GM19023 (cell line): ENCODE measurements around the gene MAGI3.

Experiments
- ATAC-seq: cut with Tn5 transposase; IDR thresholded peaks from one replicate; pipeline ENCODE4 v1.9.1; 2021; ENCODE audit warnings: mild to moderate bottlenecking, moderate library complexity; ENCODE audit not compliant: unreplicated experiment

The MAGI3 gene

DNA sequence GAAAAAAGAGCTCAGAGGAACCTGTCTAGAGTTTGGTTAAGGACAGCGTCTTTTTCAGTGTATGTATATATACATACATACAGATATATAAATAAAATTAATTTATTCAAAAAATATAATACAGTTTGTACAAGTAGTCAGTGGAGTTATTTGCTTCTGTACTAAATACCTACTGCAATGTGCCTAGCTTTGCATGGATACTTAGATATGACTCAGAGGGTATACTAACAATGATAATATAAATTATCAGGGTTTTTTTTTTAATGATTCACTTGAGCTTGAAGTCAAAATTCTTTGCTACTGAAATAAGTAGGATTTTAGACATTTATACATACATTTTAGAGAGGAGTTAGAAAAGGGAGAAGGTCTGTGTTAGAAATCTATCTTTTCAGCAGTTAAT, 251.1 kb downstream of the MAGI3 start:
- no peak for ATAC-seq

DNA sequence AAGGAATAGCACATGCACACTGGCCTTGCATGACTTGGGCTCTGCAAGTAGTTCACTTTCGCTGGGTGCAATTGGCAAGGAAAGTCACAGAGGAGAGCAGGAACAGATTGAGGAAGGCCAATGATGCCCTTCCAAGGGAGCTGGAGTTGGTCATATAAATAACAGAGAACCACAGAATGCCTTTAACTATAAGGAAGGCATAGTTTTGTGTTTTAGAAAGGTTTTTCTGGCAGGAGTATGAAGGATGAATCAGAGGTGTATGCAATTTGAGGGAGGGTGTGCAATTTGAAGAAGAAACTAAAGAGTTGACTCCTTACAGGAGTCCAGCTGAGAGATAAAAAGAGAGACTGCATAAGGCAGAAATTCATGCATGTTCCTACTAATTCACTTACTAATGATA, 256.8 kb downstream of the MAGI3 start:
- no peak for ATAC-seq

DNA sequence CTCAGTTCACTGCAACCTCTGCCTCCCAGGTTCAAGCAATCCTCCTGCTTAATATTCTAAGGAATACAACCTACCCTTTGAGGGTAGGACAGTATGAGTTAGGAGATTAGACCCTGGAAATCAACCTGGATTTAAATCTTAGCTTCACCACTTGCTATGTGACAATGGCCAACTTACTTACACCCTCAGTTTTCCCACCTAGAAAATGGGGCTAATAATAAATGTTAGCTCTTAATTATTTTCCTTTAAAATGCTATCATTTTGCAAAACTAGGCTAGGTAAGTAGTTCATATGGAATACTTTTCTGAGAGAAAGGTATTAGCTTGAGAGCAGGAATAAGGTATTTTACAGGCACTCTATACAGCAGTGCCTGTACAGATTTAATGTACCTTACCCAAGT, 258.2 kb downstream of the MAGI3 start:
- ATAC-seq, result no peak

DNA sequence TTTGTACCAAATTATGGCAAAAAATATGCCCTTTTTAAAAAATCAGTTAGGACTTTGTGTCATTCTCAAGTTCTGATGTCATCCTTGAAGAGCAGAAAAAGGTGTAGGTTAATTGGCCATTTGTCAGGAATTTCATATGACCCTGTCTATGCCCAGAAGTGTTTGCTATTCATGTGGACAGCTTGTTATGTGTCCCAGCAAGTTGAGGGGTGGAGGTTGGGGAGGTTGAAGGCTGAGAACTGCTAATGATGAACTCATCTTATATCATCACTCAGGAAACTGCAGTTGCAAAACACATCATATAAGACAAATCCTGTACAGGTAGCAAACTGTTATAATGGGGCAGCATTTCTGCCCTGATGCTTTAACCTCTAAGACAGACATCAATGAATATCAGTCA, 262.5 kb downstream of the MAGI3 start:
- ATAC-seq, result no peak

DNA sequence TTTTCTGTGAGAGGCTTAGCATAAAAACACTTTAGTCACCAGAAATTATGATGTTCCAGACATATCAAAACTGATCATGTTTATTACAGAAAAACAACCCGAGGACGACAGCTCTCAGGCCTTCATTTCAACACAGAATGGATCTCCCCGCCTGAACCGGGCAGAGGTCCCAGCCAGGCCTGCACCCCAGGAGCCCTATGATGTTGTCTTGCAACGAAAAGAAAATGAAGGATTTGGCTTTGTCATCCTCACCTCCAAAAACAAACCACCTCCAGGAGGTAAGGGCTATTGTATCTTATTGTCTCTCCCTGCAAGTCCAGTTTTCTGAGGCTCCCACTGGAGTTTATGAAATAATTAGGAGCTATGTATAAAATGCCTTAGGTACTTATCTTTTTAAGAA, 263.4 kb downstream of the MAGI3 start:
- no peak for ATAC-seq

DNA sequence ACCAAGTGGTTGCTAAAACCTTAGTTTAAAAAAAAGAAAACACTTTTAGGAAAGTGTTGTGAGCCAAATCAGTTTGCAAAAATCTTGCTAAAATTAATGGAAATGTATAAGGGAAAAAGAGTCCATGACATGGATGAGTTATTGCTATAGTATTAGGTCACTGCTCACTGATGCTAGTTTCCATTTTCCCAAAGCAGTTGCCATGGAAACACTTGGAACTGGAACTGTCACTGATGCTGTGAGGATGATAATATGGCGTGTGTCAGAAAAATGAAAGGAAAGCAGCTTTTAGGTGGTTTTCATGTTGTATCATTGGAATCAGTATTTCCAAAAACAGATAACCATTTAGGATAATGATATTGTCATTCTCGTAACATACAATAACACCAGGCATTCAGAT, 264.6 kb downstream of the MAGI3 start:
- no peak for ATAC-seq

DNA sequence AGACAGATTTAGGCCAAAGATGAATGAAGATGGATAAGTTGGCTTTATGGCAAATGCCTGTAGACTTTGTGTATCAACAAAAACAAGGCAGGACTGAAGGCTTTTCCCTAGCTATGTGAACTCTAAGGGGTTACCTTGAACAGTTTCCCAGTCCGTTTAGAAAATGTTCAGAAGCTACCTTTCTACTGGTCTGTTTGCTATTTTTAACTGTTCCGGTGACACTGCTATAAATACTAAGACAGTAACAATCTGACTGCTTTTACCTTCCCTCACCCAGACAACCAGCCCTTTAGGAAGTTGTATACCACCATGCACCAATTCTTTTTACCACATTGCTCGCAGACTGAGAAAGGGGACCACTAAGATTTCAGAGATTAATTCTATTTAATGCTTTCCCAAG, 266.8 kb downstream of the MAGI3 start:
- ATAC-seq, result no peak

DNA sequence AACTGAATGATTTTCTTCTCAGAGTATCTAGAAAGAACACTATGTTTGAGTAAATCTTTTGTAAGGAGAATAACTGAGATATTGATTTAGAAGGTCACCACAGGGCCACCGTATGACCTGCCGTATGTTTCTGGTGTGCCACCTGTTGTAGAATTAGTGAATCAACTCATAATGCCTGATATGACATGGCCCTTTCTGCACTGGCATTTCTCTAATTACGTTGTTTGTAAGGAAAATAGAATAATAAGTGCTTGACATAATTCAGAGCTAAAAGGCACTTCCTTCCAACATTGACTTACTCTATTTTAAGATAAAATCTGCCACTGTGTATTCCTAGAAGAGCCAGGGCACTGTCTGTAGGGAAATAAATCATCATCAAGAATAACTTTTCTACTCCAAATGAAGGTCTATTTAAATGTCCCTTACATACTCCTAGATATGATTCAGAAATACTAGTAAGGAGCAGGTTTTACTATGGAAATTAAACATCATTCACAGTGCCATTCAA, 267.3 kb downstream of the MAGI3 start:
- no peak for ATAC-seq

DNA sequence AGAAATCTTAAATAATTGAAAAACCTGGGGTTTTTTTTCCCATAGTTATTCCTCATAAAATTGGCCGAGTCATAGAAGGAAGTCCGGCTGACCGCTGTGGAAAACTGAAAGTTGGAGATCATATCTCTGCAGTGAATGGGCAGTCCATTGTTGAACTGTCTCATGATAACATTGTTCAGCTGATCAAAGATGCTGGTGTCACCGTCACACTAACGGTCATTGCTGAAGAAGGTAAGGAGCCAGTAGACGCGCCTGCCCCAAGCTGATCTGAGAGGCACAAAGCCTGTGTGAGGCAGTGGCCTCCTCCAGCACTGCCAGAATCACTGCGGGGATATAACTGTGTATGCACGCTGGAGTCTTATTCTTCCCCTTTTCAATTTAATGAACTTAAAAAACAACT, 268.7 kb downstream of the MAGI3 start:
- no peak for ATAC-seq

DNA sequence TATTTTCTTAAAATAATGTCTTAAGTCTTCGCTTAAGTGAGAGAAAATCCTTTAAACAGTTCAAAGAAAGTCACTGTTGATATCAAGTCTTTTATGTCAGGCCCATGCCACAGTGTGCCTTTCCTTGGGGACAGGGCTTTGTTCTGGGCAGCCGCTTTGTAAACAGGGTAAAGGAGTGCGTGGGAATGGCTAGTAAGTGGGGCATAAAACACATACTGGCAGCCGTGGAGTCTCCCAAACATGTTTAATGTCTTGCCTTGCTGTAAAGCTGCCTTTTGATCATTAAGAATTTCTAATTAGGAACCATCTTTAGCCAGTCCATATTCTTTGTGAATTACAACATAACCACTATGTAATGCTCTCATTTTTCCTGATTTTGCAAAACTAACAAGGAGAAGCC, 269.2 kb downstream of the MAGI3 start:
- no peak for ATAC-seq

DNA sequence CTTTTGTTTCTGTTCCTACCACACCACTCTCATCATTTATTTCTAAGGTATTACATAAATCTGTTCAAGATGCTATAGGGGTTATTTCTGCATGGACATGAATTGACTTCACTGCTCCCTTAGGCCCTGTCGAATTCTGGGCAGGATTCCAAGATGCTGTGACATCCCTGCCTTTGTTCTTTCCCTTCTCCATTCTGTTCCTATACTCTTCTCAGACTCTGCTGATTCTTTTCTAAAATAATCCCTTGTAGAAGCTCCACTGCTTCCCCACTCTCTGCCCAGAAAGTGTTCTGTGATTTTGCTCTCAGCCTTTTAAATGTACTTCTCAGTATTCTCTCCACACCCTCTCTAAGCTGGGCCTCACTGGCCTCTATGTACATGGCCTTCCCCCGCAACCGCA, 269.8 kb downstream of the MAGI3 start:
- no peak for ATAC-seq

DNA sequence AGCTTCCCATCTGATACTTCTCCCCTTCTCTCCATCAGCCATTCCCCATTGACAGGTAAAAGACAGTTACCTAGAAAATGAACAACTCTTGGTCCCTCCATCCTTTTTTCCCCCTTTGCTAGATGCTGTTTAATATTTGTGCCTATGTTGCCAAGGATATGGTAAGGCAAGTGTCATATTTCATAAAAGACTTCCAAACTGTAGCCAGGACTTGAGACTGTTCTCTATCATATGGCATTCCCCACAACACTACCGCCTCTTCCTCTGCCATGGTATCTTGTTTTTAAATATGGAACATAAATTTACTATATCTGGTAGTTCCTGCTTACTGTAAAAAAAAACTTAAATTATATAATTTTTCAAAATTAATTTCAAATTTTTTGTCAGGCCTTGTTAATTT, 271.8 kb downstream of the MAGI3 start:
- no peak for ATAC-seq

DNA sequence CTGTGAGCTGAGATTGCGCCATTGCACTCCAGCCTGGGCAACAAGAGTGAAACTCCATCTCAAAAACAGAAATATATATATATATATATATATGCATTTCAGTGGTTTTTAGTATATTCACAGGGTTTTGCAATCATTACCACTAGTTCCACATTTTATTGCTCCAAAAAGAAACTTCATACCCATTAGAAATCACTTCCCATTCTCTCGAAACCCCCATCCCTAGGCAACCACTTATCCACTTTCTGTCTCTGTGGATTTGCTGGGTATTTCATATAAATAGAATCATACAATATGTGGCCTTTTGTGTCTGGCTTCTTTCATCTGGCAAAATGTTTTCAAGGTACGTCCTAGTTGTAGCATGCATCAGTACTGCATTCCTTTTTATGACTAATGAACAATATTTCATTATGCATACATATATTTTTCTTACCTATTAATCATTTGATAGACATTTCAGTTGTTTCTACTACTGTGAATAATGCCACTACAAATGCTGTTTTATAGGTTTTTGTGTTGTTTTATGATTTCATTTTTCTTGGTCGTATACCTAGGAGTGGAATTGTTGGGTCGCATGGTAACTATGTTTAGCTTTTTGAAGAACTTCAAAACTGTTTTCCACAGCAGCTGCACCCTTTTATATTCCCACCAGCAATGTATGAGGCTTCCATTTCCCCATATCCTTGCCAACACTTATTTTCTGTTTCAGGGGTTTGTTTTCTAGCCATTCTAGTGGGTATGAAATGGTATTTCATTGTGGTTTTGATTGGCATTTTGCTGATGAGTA, 273.0 kb downstream of the MAGI3 start:
- no peak for ATAC-seq

DNA sequence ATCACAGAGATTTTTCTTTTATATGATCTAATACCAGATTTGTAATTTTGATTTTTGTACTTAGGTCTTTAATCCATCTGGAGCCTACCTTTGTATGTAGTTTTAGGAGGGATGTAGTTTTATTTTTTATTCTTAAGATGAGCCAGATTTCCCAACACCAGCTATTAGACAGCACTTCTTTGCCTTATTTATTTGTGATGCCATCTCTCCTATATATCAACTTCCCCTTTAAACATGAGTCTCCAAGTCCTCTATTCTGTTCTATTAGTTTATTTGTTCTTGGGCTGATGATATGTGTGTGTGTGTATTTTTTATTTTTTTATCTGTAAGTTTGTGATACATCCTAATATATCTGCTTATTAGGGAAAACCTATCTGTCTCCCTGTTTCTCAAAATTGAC, 274.8 kb downstream of the MAGI3 start:
- no peak for ATAC-seq

DNA sequence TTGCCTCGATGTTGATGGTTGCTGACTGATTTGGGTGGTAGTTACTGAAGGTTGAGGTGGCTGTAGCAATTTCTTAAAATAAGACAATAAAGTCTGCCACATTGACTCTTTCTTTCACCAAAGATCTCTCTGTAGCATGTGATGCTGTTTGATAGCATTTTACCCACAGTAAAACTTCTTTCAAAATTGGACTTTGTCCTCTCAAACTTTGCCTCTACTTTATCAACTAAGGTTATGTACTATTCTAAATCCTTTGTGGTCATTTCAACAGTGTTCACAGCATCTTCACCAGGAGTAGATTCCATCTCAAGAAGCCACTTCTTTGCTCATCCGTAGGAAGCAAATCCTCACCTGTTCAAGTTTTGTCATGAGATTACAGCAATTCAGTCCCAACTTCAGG, 275.8 kb downstream of the MAGI3 start:
- no peak for ATAC-seq

DNA sequence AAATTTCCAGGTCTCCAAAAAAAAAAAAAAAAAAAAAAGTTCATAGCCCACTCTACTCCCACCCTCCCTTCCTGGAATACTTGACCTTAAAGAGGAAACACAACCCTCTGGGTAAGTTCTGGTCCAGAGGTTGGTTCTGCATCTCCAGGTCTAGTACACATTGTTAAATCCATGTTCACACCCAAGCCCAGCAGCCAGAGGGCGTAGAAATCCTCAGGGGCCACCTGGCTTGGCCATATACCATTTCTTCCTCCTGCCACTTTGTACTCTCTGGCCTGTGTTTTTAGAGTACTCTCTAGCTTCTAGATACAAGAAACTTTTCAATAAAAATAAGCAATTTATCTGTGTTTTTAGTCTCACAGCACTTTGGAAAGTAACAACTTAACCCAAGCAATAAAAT, 279.7 kb downstream of the MAGI3 start:
- no peak for ATAC-seq

DNA sequence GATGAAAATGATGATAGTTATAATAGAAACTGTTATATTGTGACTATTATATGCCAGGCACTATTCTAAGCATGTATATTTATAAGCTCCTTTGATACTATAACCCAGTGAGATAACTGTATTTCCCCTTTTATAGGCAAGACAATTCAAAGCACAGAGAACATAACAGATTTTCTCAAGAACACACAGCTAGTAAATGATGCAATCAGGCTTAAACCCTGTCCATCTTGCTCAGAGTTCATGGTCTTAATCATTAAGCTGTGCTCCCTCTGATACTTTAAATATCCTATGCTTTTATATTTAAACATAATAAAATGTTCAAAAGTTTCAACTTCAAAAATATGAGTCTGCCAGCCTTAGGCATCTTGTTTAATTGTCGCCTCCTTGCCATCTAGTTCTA, 280.3 kb downstream of the MAGI3 start:
- ATAC-seq, result no peak

DNA sequence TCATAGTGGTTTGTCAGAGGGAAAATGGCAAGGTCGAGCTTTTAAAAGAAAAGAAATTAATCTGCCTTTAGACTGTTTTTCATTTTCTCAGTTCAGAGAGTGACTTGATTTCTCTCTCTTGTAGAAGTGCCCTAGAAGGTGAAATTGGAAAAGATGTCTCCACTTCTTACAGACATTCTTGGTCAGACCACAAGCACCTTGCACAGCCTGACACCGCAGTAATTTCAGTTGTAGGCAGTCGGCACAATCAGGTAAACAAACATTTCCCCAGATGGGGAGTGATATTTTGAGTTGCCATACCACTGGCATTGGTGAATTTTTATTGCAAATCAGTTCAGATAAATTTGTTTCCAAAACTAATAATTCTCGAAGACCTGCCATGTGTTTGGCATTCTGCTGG, 282.2 kb downstream of the MAGI3 start:
- ATAC-seq, result no peak

DNA sequence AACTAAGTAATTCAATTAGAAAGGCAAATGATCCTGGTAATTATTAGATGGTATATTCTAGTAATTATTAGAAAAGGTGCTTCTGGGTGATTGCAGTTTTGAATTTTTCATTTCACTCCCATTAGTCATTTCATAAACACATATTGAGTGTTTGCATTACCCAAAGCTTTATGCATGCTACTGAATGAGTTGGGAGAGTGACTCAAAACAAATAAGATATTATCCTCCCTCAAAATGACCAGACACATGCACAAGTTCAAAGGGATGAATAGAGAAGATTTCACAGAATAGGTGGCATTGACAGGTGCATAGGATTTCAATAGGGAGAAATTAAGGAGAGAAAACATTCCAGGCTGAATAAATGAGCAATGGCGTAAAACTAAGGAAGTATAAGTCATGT, 284.3 kb downstream of the MAGI3 start:
- ATAC-seq, result no peak

DNA sequence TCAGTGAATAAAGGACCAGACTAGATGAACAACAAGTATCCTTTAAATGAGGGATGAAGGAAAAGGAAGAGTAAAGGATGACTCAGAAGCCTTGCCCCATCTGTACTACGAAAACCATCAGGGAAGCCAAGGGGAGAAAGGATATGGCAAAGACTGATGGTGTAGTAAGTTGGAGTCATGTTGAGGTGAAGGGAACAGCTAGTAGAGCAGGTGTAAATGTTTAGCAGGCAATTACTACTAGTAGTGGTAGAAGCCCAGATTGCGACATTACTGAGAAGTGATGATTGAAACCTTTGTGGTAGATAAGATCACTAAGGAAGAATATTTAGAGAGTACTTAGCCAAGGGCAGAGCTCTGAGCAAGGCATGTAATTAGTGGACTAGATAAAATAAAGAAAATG, 285.0 kb downstream of the MAGI3 start:
- ATAC-seq, result no peak

DNA sequence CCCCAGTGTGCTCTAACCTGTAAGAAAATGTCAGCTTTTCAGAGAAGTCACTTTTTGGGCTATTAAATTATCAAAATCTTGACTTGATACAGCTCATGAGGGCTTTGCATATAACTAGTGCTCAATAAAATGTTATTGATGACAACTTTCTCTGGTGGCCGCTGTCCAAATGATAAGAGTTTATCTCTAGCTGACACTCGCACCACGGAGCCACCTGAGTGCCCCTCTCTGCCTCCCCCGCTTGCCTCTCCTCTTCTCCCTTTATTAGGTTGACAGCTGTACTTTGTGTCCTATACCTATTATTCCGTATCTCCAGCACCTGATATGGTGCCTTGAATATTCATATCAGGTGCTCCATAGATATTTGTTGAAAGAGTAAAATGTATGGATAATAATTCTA, 286.2 kb downstream of the MAGI3 start:
- no peak for ATAC-seq

DNA sequence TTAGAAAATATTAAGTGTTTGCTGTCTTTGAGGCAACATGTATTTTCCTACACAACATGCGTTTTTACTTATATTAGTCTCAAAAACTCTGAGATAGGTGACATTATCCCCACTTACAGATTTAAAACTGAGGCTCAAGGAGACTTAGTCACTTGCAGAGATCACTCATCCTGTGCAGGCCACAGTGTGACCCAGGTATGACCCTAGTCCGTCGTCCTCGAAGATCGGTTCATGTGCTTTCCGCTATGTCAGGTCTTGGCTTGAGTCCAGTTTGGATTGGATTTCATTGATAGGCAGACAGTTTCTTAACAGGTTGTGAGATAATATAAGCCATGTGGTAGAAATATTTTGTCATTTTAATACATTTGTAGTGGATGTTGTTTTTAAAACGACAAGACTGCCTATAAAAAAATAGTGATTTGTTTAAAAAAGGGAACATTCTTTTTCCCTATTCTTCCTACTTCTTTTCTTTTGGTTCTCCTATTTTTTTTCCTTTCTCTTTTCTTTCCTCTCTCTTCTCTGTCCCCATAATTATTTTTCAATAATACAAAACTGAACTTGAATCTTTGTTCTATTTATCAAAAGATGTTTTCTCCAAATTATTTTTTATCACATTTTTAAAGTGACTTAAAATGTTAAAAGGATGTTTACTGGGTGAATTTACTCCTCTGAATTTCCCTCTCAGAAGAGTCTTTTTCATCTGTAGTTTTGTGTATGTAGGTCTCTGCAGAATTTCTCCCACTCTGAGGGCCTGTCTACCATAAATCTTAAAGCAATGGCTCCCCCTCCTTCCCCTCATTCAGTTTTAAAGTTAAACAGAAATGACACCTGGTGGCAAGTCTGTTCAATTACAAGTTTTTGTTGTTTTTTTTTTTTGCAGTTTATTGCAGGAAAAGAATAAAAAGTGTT, 287.2 kb downstream of the MAGI3 start:
- no peak for ATAC-seq
